HL-60 (cell line): ENCODE data around the gene RENBP.

Source experiments
- GABPA ChIP-seq: IDR thresholded peaks from 2 replicates; pipeline ENCODE4 v1.6.1; 2012; ENCODE audit warnings: low read depth
- POLR2AphosphoS5 ChIP-seq: IDR thresholded peaks from 2 replicates; pipeline ENCODE4 v1.6.1; 2012; ENCODE audit warnings: low read depth
- REST ChIP-seq: IDR thresholded peaks from 2 replicates; pipeline ENCODE4 v1.6.1; 2012; ENCODE audit warnings: low read depth; ENCODE audit not compliant: insufficient replicate concordance
- SPI1 ChIP-seq: IDR thresholded peaks from 2 replicates; pipeline ENCODE4 v1.6.1; 2012; ENCODE audit warnings: low read depth, mild to moderate bottlenecking, borderline replicate concordance
- TF ChIP-seq, protein P1 (sequence below): IDR thresholded peaks from one replicate; pipeline ENCODE4 v1.5.1; 2011; ENCODE audit warnings: low read length, control low read depth, inconsistent platforms; ENCODE audit not compliant: insufficient read depth

- TF ChIP-seq, protein P1, sequence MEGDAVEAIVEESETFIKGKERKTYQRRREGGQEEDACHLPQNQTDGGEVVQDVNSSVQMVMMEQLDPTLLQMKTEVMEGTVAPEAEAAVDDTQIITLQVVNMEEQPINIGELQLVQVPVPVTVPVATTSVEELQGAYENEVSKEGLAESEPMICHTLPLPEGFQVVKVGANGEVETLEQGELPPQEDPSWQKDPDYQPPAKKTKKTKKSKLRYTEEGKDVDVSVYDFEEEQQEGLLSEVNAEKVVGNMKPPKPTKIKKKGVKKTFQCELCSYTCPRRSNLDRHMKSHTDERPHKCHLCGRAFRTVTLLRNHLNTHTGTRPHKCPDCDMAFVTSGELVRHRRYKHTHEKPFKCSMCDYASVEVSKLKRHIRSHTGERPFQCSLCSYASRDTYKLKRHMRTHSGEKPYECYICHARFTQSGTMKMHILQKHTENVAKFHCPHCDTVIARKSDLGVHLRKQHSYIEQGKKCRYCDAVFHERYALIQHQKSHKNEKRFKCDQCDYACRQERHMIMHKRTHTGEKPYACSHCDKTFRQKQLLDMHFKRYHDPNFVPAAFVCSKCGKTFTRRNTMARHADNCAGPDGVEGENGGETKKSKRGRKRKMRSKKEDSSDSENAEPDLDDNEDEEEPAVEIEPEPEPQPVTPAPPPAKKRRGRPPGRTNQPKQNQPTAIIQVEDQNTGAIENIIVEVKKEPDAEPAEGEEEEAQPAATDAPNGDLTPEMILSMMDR = no peak
- TF ChIP-seq POLR2AphosphoS5 (no peak), SPI1 (no peak), REST (no peak), GABPA (no peak)
Measured at GRCh38 chrX:153960786-153961185, 16.3 kb upstream of the RENBP start.
